HL-60 (cell line): ENCODE measurements around the gene ANKRD30A.
"Not testable (repeated sequence)": the region's sequence is repeated elsewhere in the genome, so short reads cannot be mapped to it uniquely, and the experiment has no call there.

ENCODE experiments used
- DNase-seq, 2 experiments: peaks; one replicate each; pipeline ENCODE4 v3.0.0-alpha.2; 2010 to 2020; ENCODE audit warnings: low read depth in 1 of 2, low spot score in 1 of 2
- H3K27ac ChIP-seq: fragments of 250-450 bp; sonication (Bioruptor Pico); replicated peaks from 2 replicates; pipeline ENCODE4 v1.5.1; 2020; ENCODE audit warnings: mild to moderate bottlenecking, moderate library complexity
- H3K27me3 ChIP-seq: fragments of 250-450 bp; sonication (Bioruptor Pico); 2 replicates; pipeline ENCODE4 v1.5.1; 2021; ENCODE audit warnings: mild to moderate bottlenecking, moderate library complexity; ENCODE audit not compliant: insufficient read depth, poor library complexity, severe bottlenecking
- H3K4me3 ChIP-seq: replicated peaks from 2 replicates; pipeline ENCODE4 v1.5.1; 2011; ENCODE audit warnings: mild to moderate bottlenecking, control low read depth, low read length; ENCODE audit not compliant: insufficient read depth
- GABPA ChIP-seq: IDR thresholded peaks from 2 replicates; pipeline ENCODE4 v1.6.1; 2012; ENCODE audit warnings: low read depth
- POLR2AphosphoS5 ChIP-seq: IDR thresholded peaks from 2 replicates; pipeline ENCODE4 v1.6.1; 2012; ENCODE audit warnings: low read depth
- SPI1 ChIP-seq: IDR thresholded peaks from 2 replicates; pipeline ENCODE4 v1.6.1; 2012; ENCODE audit warnings: low read depth, mild to moderate bottlenecking, borderline replicate concordance
- TF ChIP-seq, protein P1 (sequence below): IDR thresholded peaks from one replicate; pipeline ENCODE4 v1.5.1; 2011; ENCODE audit warnings: low read length, control low read depth, inconsistent platforms; ENCODE audit not compliant: insufficient read depth
- TF ChIP-seq, protein P2 (sequence below): IDR thresholded peaks from 2 replicates; pipeline ENCODE4 v1.6.1; 2012; ENCODE audit warnings: low read depth; ENCODE audit not compliant: insufficient replicate concordance

Gene ANKRD30A

DNA sequence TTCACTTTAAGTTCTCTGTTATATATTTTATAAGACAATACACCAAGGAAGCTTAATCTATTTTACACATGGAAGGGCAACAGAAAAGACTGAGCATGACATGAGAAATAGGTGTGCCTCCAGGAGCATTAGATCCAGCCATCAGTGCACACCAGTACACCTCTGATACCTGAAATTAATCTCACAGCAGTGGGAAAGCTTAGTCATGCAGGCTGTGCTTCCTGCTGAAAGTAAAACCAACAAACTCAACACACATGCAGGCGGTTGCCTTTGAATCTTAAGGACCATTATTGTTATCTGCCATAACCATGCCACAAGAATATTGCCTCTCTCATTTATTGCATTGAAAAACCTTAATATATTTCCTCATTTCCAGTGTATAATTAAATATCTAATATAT is 16.4 kb upstream of the ANKRD30A start:
- Histone ChIP-seq H3K4me3 (no peak overlapping the region), H3K27me3 (no peaks in the 10 kb centered on the region), H3K27ac (no peak overlapping the region)
- DNase-seq, result no peak
- TF ChIP-seq, protein P1, sequence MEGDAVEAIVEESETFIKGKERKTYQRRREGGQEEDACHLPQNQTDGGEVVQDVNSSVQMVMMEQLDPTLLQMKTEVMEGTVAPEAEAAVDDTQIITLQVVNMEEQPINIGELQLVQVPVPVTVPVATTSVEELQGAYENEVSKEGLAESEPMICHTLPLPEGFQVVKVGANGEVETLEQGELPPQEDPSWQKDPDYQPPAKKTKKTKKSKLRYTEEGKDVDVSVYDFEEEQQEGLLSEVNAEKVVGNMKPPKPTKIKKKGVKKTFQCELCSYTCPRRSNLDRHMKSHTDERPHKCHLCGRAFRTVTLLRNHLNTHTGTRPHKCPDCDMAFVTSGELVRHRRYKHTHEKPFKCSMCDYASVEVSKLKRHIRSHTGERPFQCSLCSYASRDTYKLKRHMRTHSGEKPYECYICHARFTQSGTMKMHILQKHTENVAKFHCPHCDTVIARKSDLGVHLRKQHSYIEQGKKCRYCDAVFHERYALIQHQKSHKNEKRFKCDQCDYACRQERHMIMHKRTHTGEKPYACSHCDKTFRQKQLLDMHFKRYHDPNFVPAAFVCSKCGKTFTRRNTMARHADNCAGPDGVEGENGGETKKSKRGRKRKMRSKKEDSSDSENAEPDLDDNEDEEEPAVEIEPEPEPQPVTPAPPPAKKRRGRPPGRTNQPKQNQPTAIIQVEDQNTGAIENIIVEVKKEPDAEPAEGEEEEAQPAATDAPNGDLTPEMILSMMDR, result no peak
- TF ChIP-seq GABPA, result no peak
- no peak for TF ChIP-seq POLR2AphosphoS5
- TF ChIP-seq, protein P2, sequence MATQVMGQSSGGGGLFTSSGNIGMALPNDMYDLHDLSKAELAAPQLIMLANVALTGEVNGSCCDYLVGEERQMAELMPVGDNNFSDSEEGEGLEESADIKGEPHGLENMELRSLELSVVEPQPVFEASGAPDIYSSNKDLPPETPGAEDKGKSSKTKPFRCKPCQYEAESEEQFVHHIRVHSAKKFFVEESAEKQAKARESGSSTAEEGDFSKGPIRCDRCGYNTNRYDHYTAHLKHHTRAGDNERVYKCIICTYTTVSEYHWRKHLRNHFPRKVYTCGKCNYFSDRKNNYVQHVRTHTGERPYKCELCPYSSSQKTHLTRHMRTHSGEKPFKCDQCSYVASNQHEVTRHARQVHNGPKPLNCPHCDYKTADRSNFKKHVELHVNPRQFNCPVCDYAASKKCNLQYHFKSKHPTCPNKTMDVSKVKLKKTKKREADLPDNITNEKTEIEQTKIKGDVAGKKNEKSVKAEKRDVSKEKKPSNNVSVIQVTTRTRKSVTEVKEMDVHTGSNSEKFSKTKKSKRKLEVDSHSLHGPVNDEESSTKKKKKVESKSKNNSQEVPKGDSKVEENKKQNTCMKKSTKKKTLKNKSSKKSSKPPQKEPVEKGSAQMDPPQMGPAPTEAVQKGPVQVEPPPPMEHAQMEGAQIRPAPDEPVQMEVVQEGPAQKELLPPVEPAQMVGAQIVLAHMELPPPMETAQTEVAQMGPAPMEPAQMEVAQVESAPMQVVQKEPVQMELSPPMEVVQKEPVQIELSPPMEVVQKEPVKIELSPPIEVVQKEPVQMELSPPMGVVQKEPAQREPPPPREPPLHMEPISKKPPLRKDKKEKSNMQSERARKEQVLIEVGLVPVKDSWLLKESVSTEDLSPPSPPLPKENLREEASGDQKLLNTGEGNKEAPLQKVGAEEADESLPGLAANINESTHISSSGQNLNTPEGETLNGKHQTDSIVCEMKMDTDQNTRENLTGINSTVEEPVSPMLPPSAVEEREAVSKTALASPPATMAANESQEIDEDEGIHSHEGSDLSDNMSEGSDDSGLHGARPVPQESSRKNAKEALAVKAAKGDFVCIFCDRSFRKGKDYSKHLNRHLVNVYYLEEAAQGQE, result no peak

DNA sequence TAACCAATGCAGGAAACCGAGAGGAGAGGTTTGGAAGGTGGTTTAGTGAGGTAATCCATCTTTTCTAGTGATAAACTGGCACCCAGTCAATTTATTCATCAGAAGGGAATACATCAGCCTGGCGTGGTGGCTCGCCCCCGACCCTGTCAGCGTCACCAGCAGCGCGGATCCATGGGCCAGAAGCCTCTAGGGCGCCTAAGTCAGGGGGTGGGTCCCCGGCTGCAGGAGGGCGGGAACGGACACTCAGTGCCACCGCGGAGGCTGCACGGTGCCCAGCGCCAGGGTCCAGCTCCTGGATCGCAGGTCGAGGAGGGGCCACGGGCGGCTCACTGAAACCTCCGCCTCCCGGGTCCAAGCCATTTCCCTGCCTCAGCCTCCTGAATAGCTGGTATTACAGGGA is 866 bp upstream of the ANKRD30A start:
- TF ChIP-seq POLR2AphosphoS5 (no peak), GABPA (no peak)
- TF ChIP-seq, protein P1, result no peak
- Histone ChIP-seq H3K27ac (no peak overlapping the region), H3K27me3 (no peaks in the 10 kb centered on the region), H3K4me3 (no peak overlapping the region)
- no peak for DNase-seq

DNA sequence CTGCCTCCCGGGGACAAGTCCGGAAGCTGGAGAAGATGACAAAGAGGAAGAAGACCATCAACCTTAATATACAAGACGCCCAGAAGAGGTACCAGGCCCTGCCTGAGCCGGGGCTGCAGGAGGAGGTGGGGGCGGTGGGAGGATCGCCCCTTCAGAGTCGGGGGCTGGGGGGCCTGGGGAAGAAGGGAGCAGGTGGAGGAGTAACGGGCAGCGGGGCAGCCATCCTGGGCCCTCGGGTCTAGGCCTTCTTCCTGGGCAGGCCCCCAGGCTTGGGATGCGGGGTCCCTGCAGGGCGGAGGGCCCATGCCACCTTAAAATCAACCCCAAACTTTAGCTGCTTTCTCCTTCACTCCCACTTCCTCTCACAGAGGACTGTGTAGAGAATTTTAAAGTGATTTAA is 523 bp downstream of the ANKRD30A start:
- H3K4me3 ChIP-seq, result no peak overlapping the region
- TF ChIP-seq GABPA (no peak), POLR2AphosphoS5 (no peak), SPI1 (no peak)
- TF ChIP-seq, protein P1, result no peak
- TF ChIP-seq, protein P2, result no peak
- H3K27ac ChIP-seq, result no peak overlapping the region
- DNase-seq, result no peak
- H3K27me3 ChIP-seq, result no peaks in the 10 kb centered on the region

DNA sequence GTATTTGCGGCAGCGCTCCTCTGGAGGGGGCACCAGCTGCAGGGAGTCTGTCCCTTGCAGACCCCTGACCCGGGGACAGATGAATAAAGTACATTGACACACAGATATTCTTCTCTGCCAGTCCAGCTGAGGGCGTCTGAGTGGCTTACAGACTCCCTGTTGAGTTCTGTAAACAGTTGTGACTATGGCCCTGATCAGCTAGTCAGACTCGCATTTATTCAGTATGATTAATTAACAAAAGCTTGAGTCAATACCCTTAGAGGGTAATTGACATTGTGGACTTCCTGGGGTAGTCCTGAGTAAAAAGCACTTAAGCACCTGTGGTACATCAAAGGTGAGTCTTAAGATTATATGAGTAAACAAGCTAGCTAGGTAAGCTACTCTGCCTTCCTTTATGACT is 21.0 kb downstream of the ANKRD30A start:
- TF ChIP-seq GABPA, result no peak
- TF ChIP-seq, protein P1, result no peak
- no peak for TF ChIP-seq POLR2AphosphoS5
- TF ChIP-seq, protein P2, result no peak
- TF ChIP-seq SPI1, result no peak
- Histone ChIP-seq H3K27me3 (no peaks in the 10 kb centered on the region), H3K27ac (no peak overlapping the region), H3K4me3 (no peak overlapping the region)
- DNase-seq, result no peak

DNA sequence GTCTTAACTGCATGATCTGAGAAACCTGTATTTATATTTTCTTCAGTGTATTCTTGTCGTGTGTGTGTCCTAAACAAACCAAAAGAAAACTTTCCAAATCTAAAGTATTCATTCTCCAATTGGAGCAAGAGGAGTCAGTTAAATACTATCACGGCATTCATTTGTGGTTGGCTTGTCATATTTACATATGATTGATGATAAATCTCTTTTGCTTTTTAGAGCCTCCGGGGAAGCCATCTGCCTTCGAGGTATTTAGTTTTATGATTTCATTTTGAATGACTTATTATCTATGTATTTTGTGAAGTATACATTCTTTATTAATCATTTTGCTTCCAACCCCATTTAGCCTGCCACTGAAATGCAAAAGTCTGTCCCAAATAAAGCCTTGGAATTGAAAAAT is 37.0 kb downstream of the ANKRD30A start:
- H3K27ac ChIP-seq, result not testable (repeated sequence)

More for the DNA sequence above, 37.0 kb downstream of the ANKRD30A start:
- H3K4me3 ChIP-seq, H3K27me3 ChIP-seq, DNase-seq: not testable (repeated sequence)
